NCI-H2227 treated with DMSO at 0.1 percent for 48 hours (cell line): Measurements from ENCODE around the gene ZNF536.
"Not testable (repeated sequence)": the region's sequence is repeated elsewhere in the genome, so short reads cannot be mapped to it uniquely, and the experiment has no call there.

Source experiments
- DNase-seq: peaks from one replicate; lab custom pipeline; 2025; lab: John Stamatoyannopoulos, UW

The ZNF536 gene

DNA sequence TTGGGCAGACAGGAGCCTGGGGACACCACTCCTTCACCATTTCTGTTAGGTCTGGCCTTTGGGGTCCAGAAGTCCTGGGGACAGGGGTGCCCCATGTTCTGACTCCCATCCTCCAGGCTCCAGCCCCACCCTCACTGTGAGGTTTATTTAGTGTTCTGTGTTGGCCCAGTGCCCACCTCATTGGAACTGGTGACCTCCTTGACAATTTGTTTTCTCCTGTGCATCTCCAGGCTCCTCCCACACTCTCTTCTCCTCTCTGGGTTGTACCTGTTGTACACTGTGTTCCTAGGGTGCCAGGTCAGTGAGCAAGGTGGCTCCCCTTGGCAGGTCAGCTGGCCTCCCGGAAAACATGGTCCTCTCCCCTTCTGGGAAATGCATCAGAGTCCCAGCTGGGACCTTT lies 110.8 kb downstream of the ZNF536 start:
- no peak for DNase-seq

DNA sequence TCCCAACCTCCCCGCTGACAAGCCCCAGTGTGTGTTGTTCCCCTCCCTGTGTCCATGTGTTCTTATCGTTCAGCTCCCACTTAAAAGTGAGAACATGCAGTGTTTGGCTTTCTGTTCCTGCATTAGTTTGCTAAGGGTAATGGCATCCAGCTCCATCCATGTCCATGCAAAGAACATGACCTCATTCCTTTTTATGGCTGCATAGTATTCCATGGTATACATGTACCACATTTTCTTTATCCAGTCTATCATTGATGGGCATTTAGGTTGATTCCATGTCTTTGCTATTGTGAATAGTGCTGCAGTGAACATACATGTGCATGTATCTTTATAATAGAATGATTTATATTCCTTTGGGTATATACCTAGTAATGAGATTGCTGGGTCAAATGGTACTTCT lies 114.1 kb downstream of the ZNF536 start:
- not testable (repeated sequence) for DNase-seq

- DNase-seq = no peak
These were observed 115.0 kb downstream of the ZNF536 start for GRCh38 chr19:30487178-30487577.

DNA sequence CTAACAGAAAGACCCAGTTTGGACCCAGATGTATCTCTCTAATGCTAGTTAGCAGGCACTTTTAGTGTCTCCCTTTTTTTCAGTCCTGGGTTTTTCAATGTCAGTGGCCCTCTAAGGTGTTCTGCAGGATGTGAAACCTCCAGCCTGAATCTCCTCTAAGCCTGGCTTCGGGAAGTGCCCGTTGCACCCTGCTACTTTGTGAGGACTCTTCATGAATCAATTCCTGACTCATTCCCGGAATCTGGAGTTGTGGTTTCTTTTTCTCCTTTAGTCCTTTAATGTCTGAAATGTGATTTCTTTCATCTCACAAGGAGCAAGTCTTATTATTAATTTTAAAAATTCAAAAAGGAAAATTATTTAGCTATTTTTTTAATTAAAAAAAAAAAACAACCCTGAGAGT lies 116.0 kb downstream of the ZNF536 start:
- no peak for DNase-seq

GRCh38 chr19:30490760-30491159 lies 118.6 kb downstream of the ZNF536 start:
- no peak for DNase-seq

- no peak for DNase-seq
These were observed 120.5 kb downstream of the ZNF536 start for GRCh38 chr19:30492586-30493270.

- DNase-seq = no peak
These were observed 124.8 kb downstream of the ZNF536 start for GRCh38 chr19:30497034-30497433.

DNA sequence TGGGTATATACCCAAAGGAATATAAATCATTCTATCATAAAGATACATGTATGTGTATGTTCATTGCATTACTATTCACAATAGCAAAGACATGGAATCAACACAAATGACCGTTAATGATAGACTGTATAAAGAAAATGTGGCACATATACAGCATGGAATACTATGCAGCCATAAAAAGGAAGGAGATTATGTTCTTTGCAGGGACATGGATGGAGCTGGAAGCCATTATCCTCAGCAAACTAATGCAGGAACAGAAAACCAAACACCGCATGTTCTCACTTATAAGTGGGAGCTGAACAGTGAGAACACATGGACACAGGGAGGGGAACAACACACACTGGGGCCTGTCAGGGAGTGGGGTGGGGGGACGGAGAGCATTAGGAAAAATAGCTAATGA lies 125.9 kb downstream of the ZNF536 start:
- not testable (repeated sequence) for DNase-seq

DNA sequence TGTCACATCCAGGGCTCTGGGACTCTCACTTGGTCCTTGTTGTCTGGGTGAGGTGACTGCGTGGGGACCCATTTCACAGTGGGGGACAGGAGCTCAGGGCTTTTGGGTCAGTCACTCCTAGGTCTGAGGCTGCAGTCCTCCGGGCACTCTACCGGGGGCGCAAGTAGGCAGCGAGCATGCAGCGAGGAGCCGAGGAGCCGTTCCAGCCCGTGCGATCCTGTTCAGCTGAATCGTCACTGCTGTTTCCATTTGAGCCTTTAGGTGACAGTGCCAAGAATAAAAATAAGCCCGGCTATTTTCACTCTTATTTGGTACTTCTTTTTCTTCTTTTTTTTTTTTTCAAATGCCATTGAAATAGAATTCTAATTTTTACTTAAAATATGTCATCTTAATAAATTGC lies 126.5 kb downstream of the ZNF536 start:
- DNase-seq = no peak

GRCh38 chr19:30504272-30504671 lies 132.1 kb downstream of the ZNF536 start:
- no peak for DNase-seq

DNA sequence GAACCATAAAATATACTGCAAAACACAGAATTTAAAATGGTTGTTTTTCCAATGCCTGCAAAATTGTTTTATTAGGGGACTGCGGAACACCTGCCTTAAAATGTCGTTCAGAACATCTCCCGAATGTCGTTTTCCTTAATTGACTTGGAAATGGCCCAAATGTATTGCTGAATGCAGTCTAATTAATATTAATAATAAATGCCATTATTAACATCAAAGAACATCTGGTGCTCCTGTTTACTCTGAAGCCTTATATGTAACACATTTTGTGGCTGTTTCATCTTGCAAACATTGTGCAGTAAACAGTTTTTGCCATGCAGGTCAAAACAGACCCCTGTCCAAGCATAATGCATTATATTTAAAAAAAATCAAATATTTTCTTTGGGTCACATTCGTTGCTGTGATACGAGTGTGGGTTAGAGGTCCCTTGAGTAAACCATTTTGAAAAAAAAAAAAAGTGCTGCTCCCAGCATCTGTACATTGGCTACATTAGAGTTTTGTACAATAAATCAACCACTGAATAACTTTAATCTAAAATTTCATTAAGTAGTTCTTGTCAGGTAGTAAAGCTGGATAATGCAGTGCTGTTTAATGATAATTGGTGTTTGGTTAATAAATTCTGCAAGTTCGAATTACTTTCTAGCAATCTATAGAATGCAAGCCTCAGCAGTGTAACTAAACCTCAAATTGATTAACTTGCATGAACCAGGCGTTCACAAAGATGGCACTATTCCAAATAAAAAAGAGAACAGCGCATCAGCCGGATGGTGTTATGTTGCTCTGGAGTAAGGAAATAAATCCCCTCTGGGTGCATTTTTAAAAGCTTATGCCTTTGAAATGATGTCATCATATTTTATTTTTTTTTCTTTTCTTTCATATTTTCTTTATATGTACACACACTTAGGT lies 140.2 kb downstream of the ZNF536 start:
- DNase-seq = no peak

GRCh38 chr19:30513082-30513411 lies 140.9 kb downstream of the ZNF536 start:
- DNase-seq = no peak

DNA sequence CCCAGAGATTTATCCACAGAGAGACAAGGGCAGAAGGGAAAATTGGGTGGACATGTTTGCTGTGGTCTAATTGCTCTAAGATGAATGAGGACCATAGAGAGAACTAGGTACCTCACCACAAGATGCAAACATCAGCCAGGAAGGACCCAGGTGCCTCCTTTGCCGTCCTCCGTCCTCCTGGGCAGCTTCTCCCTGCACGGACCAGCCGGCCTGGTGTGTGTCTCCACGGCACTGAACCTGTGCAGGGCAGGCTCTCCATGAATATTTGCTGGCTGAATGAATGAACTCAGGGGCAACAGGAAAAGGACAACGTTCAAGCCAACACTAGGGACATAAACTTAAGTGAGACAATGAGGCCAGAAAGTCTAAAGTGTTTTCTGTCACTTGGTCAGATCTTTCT lies 143.9 kb downstream of the ZNF536 start:
- no peak for DNase-seq

DNA sequence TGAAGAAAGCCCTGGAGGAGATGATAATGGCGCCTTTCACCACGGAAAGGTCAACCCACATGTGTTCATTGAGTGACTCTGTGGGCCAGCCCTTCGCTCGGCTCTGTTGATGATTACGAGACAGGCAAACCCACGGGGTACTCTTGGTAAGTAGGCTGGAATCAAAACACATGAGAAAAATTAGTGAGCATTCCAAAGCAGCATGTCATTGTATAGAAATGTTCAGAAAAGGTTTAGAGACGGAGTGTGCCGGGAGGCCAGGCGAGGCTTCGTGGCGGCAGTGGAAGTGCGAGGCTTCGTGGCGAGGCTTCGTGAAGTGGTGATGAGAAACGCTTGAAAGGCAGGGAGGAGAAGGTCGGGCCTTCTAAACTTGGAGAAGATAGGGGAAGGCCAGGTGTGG lies 144.3 kb downstream of the ZNF536 start:
- DNase-seq = no peak

DNA sequence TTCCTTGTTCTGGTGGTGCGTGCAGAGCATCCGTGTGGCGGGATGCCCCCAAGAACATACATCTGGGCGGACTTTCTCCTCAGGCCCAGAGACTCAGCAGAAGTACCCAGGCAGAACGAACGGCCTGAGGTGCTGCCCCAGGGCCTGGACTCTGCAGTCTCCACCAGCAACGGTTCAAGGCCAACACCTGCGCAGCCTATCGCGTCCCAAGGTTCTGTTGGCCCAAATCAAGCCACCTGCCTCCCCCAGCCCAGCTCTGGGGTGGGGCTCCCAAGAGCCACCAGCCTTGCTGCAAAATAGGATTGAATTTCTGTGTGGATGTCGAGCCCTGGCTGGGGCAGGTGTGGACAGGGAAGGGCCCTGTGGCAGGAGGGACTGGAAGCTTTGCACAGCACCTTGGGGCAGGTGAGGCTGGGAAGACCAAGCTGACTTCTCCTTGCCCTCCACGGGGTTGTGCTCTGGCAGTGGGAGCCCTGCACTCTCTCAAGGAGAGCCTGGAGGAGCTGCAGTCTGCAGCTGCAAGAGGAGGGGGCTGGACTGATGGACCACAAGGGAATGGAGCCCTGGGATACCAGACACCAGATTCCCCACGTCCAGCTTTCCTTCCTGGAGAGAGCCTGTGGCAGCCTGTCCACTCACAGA lies 146.9 kb downstream of the ZNF536 start:
- no peak for DNase-seq

GRCh38 chr19:30519607-30520205 lies 147.5 kb downstream of the ZNF536 start:
- no peak for DNase-seq

DNA sequence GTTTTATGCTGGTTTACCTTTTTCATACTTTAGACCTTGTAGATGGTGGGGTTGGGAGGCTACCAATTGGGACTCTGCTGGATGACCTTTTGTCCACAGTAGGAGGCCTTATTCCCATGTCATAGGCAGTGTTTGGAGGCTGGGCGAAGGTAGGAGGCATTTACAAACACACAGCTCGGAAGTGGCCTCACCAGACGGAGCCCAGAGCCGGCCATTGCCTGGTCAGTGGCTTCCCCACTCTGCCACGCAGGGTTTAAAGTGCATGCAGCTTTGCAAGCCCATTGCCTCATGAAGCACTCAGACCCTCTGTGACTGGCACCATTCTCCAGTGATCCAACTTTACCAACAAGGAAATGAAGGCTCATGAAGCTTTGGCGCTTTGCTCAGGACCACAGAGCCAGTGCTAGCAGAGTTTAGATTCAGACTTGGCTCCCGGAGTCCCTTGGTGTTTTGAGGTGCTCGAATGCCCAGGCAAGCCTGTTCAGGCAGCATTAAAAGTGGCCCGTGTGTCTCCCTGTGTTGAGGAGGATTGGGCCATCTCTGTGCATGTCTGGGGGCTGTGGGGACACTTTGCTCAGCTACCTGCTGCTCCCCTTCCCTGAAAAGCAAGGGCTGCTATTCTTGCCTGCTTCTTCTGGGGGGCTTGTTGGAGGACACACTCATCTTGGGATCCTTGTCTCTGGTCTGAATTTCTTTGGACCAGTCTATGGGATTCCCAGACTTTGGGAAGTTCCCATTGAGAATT lies 148.7 kb downstream of the ZNF536 start:
- DNase-seq = no peak

DNA sequence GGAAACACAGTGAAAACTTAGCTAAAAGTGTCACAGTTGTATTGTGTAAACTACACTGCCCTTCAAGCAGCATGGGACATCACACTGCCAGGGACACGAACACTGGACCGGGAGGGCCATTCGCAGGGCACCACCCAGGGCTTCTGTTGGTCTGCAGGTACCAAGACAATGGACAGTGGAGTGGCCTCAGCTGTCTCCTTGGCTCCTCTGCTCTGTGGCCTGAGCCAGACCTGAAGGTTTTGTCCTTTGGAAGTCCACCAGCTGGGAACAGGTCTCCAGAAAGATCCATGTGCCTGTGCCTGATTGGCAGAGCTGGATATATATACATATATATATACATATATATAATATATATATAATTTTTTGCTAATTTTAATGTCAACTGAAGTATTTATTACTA lies 149.8 kb downstream of the ZNF536 start:
- no peak for DNase-seq

DNA sequence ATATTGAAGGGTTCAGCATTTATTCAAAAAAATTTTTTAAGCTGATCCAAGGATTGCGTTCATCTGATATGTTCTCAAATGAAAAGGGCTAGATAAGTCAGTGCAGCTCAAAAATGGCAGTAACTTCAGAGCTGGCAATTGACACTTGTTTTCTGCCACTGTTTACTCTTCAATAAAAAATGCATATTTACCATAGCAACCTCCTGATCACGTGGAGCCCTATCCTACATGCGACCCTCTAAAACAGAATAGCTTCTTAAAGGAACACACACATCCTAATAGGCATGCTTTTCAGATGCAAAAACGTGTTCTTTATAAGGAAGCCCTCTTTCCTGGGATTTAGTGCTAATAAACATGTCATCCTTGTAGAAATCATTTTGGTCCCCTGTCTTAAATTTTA lies 150.2 kb downstream of the ZNF536 start:
- DNase-seq = no peak

DNA sequence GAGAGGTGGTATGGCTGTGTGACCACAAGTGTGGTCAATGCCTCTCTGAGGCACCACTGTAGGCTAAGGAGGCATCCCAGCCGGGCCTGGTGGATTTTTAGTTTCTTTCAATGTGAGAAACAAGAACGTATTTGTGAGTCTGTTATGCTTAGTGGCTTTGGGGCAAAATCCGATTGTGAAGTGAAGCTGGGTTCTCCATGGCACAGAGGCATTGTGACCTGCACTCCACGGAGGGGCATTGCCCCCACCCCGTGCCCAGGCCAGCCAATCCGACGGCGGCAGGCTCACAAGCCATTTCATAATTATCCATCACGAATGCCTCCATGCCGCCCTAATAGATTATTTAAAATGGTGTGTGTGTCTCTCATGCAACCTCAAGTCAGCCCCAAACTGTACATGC lies 151.6 kb downstream of the ZNF536 start:
- no peak for DNase-seq

- DNase-seq = no peak
These were observed 153.2 kb downstream of the ZNF536 start for GRCh38 chr19:30525383-30525782.

GRCh38 chr19:30528919-30529318 lies 156.7 kb downstream of the ZNF536 start:
- no peak for DNase-seq
